Measurements from ENCODE around the gene MAMSTR. TPM values are rescaled to one million over a fixed set of nuclear protein-coding genes. Genes with fewer than 3 reads are reported as not detected.

The MAMSTR gene
- total RNA-seq, 4 donors from 2014 or later: 0.57 to 1.6 (median 1.5) TPM

DNA sequence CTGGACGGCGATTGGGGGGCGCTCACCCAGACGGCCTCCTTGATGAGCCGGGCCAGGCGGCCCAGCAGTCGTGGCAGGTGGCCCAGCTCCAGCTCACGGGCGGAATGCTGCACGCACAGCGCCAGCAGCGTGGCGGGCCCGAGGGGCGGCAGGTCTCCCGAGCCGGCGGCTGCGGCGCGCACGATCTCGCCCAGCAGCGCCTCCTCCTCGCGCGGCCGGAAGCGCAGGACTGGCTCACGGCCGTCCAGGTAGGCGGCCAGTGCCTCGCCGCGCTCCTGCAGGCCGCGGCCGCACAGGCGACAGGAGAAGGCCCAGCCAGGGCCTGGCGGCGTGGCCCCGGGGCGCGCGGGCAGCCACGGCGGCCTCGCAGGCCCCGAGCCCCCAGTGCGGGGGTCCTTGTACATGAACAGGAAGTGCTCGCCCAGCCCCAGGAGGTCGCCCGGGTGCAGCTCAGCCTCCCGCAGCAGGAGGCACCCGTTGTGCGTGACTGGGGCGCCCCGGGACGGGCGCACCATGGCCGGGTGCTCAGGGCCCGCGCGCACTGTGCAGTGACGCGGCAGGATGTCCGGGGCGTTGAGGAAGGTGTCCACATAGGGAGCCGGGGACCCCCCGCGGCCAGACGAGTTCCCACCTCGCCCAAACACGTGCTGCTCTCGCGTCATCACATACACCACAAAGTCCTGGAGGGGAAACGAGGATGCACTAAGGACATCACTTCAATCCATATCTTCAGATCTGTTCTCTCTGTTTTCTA lies 9.6 kb upstream of the MAMSTR start:
- H3K27me3 ChIP-seq: no peaks in the 10 kb centered on the region
- H3K36me3 ChIP-seq: no peaks in the 10 kb centered on the region
- no peak for DNase-seq (ENCODE audit: low spot score in 2 of 2)
- no peaks in the 10 kb centered on the region for H3K9me3 ChIP-seq
- 50% methylated on average over 33 of the region's 77 CpGs for WGBS
- peak overlapping the region; percentile 37 for H3K4me3 ChIP-seq
- peak overlapping the region; percentile 35 for H3K27ac ChIP-seq
- peaks cover 12% of the 10 kb centered on the region for H3K4me1 ChIP-seq
- no peak for TF ChIP-seq EP300 (IDR thresholded peaks at IDR 0.05)
- no peak for TF ChIP-seq POLR2AphosphoS5 (IDR thresholded peaks at IDR 0.05)
- TF ChIP-seq, protein P1, sequence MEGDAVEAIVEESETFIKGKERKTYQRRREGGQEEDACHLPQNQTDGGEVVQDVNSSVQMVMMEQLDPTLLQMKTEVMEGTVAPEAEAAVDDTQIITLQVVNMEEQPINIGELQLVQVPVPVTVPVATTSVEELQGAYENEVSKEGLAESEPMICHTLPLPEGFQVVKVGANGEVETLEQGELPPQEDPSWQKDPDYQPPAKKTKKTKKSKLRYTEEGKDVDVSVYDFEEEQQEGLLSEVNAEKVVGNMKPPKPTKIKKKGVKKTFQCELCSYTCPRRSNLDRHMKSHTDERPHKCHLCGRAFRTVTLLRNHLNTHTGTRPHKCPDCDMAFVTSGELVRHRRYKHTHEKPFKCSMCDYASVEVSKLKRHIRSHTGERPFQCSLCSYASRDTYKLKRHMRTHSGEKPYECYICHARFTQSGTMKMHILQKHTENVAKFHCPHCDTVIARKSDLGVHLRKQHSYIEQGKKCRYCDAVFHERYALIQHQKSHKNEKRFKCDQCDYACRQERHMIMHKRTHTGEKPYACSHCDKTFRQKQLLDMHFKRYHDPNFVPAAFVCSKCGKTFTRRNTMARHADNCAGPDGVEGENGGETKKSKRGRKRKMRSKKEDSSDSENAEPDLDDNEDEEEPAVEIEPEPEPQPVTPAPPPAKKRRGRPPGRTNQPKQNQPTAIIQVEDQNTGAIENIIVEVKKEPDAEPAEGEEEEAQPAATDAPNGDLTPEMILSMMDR (IDR thresholded peaks at IDR 0.05): no peak
- no peak for TF ChIP-seq POLR2A (IDR thresholded peaks at IDR 0.05)

DNA sequence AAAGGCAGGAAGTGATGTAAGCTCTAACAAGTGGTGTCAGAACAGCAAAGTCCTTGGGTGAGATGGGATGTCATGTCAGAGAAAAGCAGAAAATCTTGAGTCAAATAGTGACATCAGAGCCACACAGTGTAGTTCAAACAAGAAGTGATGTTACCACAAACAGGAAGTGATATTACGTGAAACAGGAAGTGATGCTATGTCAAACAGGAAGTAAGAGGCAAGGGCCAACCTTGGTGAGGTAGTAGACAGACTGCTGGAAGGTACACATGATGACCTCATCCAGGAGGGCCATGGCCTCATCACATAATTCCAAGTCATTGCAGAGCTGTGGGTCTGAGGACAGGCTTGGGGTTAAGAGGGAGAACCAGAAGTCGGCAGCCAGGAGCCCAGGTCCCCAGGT lies 7.0 kb upstream of the MAMSTR start:
- WGBS: 65% methylated on average over 2 of the region's 2 CpGs
- Histone ChIP-seq H3K36me3 (no peaks in the 10 kb centered on the region), H3K9me3 (no peaks in the 10 kb centered on the region), H3K4me1 (peaks cover 12% of the 10 kb centered on the region), H3K27ac (peak overlapping the region; percentile 15), H3K4me3 (no peak overlapping the region), H3K27me3 (no peaks in the 10 kb centered on the region)
- TF ChIP-seq, protein P1 (IDR thresholded peaks at IDR 0.05): no peak
- TF ChIP-seq EP300 (IDR thresholded peaks at IDR 0.05) (no peak), POLR2A (IDR thresholded peaks at IDR 0.05) (no peak), POLR2AphosphoS5 (IDR thresholded peaks at IDR 0.05) (no peak)
- DNase-seq (ENCODE audit: low spot score in 2 of 2): no peak

DNA sequence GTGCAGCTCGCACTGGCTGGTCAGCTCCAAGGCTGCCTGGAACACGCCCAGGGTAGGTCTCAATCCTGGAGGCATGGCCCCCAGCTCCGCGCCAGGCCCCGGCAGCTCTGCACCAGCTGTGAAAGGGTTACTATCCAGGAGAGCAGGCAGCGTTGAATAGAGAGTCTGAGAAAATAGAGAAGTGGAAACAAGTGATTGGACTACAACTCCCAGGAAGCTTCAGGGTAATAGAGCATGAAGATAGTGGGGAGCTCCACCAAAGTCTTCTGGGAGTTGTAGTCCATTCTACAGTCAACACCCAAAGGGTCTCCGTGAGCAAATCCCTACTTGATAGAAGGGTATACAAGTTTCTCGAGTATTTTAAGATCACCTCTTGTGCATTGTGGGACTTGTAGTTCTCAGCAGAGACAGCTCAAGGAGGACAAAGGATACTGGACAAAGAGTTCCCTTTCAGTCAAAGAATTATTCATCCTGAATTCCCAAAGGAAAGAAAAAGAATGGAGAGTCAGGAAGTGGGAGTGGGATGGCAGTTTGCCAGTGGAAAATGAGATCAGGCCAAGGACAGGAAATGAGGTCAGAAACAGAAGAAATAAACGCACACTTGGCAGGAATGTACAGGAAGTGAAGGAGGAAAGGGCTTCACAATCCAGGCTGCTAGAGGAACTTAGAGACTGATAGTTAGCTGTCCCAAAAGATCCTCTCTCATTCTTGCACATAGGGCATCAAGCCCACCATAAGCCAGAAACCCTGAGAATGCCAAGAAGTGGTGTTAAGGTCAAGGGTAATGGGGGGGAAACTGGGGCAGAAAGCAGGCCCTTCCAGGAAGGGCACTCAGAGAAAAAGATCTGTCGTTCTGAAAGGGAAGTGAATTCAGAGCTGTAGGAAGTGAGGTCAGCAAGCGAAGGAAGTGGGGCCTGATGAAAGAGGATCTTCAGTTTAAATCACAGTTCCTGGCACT lies 5.5 kb upstream of the MAMSTR start:
- 53% methylated on average over 11 of the region's 11 CpGs for whole genome bisulfite sequencing
- peak overlapping the region; percentile 75 for H3K27ac ChIP-seq
- H3K36me3 ChIP-seq: no peaks in the 10 kb centered on the region
- no peak overlapping the region for H3K4me3 ChIP-seq
- no peaks in the 10 kb centered on the region for H3K9me3 ChIP-seq
- H3K4me1 ChIP-seq: peaks cover 20% of the 10 kb centered on the region
- no peak for DNase-seq (ENCODE audit: low spot score in 2 of 2)
- no peaks in the 10 kb centered on the region for H3K27me3 ChIP-seq
- no peak for TF ChIP-seq POLR2A (IDR thresholded peaks at IDR 0.05)
- TF ChIP-seq POLR2AphosphoS5 (IDR thresholded peaks at IDR 0.05): peak in 1 of 3 donors; percentile 69
- TF ChIP-seq, protein P1 (IDR thresholded peaks at IDR 0.05): no peak

DNA sequence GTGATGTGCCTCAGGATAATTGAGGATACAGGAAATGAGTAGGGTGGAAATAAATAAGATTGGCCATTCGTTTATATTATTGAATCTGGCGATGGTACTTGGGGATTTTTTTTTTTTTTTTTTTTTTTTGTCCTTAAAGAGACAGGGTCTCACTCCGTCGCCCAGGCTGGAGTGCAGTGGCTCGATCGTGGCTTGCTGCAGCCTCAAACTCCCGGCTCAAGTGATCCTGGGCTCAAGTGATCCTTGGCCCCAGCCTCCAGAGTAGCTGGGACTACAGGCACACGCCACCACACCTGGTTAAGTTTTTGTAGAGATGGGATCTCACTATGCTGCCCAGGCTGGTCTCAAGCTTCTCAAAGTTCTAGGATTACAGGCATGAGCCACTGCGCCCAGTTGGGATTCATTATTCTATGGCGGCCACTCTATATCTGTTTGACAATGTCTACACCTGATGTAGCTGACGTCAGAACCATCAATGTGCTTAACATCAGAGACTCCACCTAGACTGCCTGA lies 2.7 kb upstream of the MAMSTR start:
- Histone ChIP-seq H3K36me3 (no peaks in the 10 kb centered on the region), H3K27ac (no peak overlapping the region), H3K27me3 (no peaks in the 10 kb centered on the region), H3K4me1 (peaks cover 26% of the 10 kb centered on the region), H3K4me3 (no peak overlapping the region), H3K9me3 (no peaks in the 10 kb centered on the region)
- TF ChIP-seq, protein P1 (IDR thresholded peaks at IDR 0.05): no peak
- TF ChIP-seq POLR2AphosphoS5 (IDR thresholded peaks at IDR 0.05) (no peak), EP300 (IDR thresholded peaks at IDR 0.05) (no peak), POLR2A (IDR thresholded peaks at IDR 0.05) (no peak)
- WGBS: 83% methylated on average over 11 of the region's 11 CpGs
- no peak for DNase-seq (ENCODE audit: low spot score in 2 of 2)
